Mucosa of descending colon (tissue), 3 donors: ENCODE results near the gene LARGE1. TPM values are rescaled to one million over a fixed set of nuclear protein-coding genes. Genes with fewer than 3 reads are reported as not detected.

Source experiments
- ATAC-seq: fragments of 200-7000 bp; cut with Tn5 transposase; one replicate; pipeline ENCODE4 v1.9.1; 2020; ENCODE audit warnings: mild to moderate bottlenecking, moderate library complexity
- DNase-seq, 3 donors: peaks; one replicate each; pipeline ENCODE4 v3.0.0-alpha.2; 2020
- H3K36me3 ChIP-seq: fragments of 200-600 bp; one replicate; pipeline ENCODE4 v1.8.0; 2021; ENCODE audit warnings: low read depth, mild to moderate bottlenecking
- H3K4me1 ChIP-seq: fragments of 200-600 bp; one replicate; pipeline ENCODE4 v1.8.0; 2021; ENCODE audit warnings: low read depth, mild to moderate bottlenecking
- H3K4me3 ChIP-seq: fragments of 200-600 bp; one replicate; pipeline ENCODE4 v1.8.0; 2021; ENCODE audit warnings: mild to moderate bottlenecking
- H3K9me3 ChIP-seq: fragments of 200-600 bp; one replicate; pipeline ENCODE4 v1.8.0; 2021; ENCODE audit warnings: mild to moderate bottlenecking
- intact Hi-C, 2 donors: fragments of 100-400 bp; cut with DNase I in 1 of 2; cut with micrococcal nuclease in 1 of 2; formaldehyde crosslinking; loops; one replicate each; pipeline versions ENCODE4 v1.11.0 to v1.11.1; 2022; cut with DNase I, micrococcal nuclease
- total RNA-seq, 3 donors: library from RNA; stranded (reverse); fragmentation: NEBNext Ultra II Directional in 2 of 3; extraction: Animal tissue kit (Norgen Biotek cat#: 25700) in 2 of 3; gene quantifications; one replicate each; pipeline versions ENCODE4 v1.2.1 to v1.2.4, GENCODE V29; 2021 to 2023
- TF ChIP-seq, protein P1 (sequence below): fragments of 200-600 bp; IDR thresholded peaks from one replicate; pipeline ENCODE4 v1.8.0; 2022; ENCODE audit warnings: antibody characterized with exemption, mild to moderate bottlenecking
- donor health status: DM: no; HTN: no; CAD: no; lungs with moderate emphysema.
- donor health status: DM: no; HTN: no; CAD: no.
- donor health status: DM: no; HTN: yes; CAD: no.

LARGE1 gene
- total RNA-seq, 3 donors from 2014 or later: 29.3 to 93.8 (median 67.7) TPM

DNA sequence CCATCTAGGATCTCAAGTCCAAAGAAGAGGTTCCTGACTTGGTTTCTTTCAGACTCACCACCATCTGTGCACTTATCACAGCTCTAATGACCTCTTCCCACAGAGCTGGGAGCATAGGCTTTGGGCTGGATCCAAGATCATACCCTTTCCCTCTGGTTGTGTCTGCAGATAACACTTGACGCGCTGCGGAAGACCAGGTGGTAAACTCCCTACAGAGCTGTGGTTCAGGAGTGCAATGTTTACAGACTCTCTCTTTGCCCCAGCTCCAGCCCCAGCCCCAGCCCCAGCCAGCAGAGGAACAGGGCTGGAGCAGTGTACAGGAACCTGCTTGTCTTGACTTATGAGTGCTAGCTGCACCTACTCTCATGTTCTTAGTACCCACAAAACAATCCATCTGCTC lies 587.7 kb downstream of the LARGE1 start:
- H3K4me3 ChIP-seq: no peak overlapping the region
- TF ChIP-seq, protein P1, sequence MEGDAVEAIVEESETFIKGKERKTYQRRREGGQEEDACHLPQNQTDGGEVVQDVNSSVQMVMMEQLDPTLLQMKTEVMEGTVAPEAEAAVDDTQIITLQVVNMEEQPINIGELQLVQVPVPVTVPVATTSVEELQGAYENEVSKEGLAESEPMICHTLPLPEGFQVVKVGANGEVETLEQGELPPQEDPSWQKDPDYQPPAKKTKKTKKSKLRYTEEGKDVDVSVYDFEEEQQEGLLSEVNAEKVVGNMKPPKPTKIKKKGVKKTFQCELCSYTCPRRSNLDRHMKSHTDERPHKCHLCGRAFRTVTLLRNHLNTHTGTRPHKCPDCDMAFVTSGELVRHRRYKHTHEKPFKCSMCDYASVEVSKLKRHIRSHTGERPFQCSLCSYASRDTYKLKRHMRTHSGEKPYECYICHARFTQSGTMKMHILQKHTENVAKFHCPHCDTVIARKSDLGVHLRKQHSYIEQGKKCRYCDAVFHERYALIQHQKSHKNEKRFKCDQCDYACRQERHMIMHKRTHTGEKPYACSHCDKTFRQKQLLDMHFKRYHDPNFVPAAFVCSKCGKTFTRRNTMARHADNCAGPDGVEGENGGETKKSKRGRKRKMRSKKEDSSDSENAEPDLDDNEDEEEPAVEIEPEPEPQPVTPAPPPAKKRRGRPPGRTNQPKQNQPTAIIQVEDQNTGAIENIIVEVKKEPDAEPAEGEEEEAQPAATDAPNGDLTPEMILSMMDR: no peak
- H3K9me3 ChIP-seq: no peaks in the 10 kb centered on the region
- peaks cover 21% of the 10 kb centered on the region for H3K4me1 ChIP-seq
- intact Hi-C loops: no loop called here
- ATAC-seq (peak; percentile 71), DNase-seq (peak; percentile 53 to 68 (median 58))
- H3K36me3 ChIP-seq: no peaks in the 10 kb centered on the region

DNA sequence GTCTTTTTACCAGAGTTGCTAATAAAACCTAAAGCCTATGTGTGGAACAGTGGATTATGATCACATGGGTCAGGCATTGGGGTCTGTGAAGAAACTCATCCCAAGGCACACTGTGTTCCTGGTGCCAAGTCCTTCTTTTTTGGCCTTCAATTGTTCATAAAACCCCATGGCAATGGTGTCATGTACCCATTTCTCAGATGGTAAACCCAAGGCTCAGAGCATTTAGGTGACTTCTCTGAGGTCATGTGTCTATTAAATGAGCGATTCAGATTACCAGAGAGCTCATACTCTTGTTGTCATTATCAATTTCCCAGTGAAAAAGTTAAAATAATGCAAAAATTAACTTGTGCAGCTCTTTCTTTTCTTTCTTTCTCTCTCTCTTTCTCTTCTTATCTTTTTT lies 589.3 kb downstream of the LARGE1 start:
- TF ChIP-seq, protein P1: no peak
- Histone ChIP-seq H3K9me3 (no peaks in the 10 kb centered on the region), H3K4me1 (peaks cover 18% of the 10 kb centered on the region), H3K4me3 (no peak overlapping the region), H3K36me3 (no peaks in the 10 kb centered on the region)
- intact Hi-C loops: no loop called here
- DNase-seq (no peak), ATAC-seq (no peak)

DNA sequence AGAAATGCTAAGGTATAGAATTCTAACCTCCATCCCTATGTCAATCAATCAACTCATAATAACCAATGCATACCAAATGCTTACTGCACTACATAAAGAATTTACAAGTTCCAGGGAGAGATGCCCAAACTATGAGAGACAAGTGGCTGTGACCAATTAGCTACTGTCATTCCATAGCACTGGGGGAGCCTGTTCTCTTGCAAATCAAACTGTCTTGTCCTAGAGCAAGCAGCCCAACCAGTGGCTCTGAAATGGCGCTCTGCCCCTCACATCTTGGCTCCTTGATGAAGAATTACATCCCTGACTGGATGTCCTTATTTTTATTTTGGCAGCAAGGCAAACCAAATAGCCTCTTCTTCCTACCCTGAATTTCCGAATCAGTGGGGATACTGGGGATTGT lies 589.7 kb downstream of the LARGE1 start:
- ATAC-seq: no peak
- no peak overlapping the region for H3K4me3 ChIP-seq
- TF ChIP-seq, protein P1: no peak
- H3K9me3 ChIP-seq: no peaks in the 10 kb centered on the region
- peaks cover 18% of the 10 kb centered on the region for H3K4me1 ChIP-seq
- H3K36me3 ChIP-seq: no peaks in the 10 kb centered on the region
- intact Hi-C loops: no loop called here
- no peak for DNase-seq

DNA sequence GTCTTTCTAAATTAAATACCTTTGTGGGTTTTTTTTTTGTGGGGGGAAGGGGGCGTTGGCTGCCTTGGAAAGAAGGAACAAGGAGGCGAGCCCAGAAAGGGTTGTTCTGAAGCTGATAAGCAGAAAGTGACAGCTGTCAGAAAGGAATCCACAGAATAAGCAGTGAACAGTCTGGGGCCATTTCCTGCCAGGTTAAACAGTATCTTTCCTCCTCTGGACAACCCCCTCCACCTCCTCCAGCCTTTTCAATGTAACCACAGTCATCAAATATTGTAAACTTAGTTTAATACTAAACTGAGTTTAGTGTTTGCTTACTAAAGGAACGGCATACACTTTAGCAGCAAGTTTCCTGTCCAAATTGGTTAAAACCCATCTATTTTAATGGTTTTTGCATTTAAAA lies 590.9 kb downstream of the LARGE1 start:
- Histone ChIP-seq H3K36me3 (no peaks in the 10 kb centered on the region), H3K9me3 (no peaks in the 10 kb centered on the region), H3K4me1 (peaks cover 18% of the 10 kb centered on the region), H3K4me3 (no peak overlapping the region)
- intact Hi-C loops: no loop called here
- DNase-seq (peak in 1 of 3 donors; percentile 70), ATAC-seq (peak; percentile 86)
- TF ChIP-seq, protein P1: no peak

DNA sequence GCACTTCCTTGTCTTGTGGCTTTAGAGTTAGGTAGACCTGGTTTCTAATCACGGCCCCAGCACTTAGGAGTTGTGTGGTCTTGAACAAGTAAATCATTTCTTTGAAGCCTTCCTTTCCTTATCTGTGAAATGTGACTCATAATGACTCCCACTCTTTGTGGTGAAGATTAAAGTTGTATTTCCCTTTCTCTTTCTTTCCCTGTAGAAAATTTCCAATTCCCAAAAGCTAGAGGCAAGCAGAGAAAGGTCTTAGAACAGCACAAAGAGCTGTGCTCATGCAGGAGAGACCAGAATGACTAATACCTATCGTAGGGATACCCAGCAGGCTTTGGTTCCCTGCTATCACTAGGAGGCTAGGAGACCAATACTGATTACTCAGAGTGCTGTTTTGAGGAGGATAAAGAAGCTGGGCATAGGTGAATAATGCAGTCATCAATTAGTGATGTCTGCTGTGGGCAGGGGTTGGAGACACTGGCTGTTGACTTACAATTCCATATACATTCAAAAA lies 591.4 kb downstream of the LARGE1 start:
- DNase-seq: peak in 1 of 3 donors; percentile 35
- H3K4me3 ChIP-seq: no peak overlapping the region
- ATAC-seq: peak; percentile 55
- peaks cover 18% of the 10 kb centered on the region for H3K4me1 ChIP-seq
- TF ChIP-seq, protein P1: no peak
- intact Hi-C loops: no loop called here
- H3K9me3 ChIP-seq: no peaks in the 10 kb centered on the region
- no peaks in the 10 kb centered on the region for H3K36me3 ChIP-seq

DNA sequence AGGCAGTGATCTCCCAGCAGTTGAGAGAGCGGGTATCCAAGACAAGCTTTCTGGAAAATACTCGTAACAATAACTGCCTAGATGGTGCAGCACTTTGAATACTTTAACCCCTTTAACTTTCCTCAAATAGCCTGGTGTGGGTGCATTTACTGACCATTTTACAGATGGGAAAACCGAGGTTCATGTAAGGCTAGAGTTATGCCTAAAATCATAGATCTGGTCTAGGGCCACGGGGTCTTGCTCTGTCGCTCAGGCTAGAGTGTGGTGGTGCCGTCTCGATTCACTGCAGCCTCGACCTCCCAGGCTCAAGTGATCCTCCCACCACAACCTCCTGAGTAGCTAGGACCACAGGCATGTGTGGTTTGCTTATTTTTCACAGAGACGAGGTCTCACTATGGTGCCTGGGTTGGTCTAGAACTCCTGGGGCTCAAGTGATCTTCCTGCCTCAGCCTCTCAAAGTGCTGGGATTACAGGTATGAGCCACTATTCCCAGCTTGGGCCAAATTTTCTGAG lies 592.9 kb downstream of the LARGE1 start:
- DNase-seq (no peak), ATAC-seq (no peak)
- H3K4me3 ChIP-seq: no peak overlapping the region
- no peaks in the 10 kb centered on the region for H3K9me3 ChIP-seq
- intact Hi-C loops: no loop called here
- peaks cover 6% of the 10 kb centered on the region for H3K4me1 ChIP-seq
- no peaks in the 10 kb centered on the region for H3K36me3 ChIP-seq
- TF ChIP-seq, protein P1: no peak
